DMS 273 treated with DMSO at 0.1 percent for 48 hours (cell line): ENCODE measurements around the gene GRIK1.

Experiments used
- DNase-seq: peaks from one replicate; lab custom pipeline; 2025; lab: John Stamatoyannopoulos, UW

GRIK1 gene

DNA sequence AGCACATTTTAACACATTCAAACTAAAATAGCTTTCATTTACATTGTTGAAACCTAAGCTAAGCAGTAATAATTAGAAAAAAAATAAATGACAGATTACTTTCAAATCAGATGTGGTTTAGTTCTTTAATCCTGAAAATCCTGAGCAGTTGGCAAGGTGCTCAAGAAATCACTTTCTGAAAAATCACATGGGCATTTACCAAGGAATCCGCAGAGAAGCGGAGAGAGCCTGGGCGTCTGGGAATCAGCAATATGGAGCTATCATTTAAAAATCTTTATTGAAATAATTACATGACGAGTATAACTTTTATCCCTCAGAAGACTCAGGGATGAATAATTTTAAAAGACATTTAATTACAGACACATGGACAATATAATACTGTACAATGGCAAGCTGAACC is 30.2 kb downstream of the GRIK1 start:
- DNase-seq = no peak

GRCh38 chr21:29904359-29905282 is 35.2 kb downstream of the GRIK1 start:
- DNase-seq = no peak

DNA sequence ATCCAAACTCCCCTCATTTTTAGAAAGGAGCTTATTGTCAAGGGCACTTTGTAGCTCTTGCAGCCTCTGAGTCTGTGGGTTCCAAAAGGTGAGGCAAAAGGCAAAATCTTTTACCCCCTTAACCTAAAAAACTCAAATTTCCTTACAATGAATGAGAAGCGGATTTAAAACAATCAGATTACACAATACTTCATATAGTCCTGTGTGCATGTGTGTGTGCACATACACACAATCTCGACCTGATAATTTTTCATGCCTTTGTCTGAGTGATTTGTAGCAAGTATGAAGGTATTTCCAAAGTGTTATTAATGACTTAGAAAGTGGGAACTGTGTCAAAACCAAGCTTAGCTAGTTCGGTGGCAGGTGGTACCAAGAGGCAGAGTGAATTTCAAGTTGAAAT is 42.9 kb downstream of the GRIK1 start:
- DNase-seq = no peak

DNA sequence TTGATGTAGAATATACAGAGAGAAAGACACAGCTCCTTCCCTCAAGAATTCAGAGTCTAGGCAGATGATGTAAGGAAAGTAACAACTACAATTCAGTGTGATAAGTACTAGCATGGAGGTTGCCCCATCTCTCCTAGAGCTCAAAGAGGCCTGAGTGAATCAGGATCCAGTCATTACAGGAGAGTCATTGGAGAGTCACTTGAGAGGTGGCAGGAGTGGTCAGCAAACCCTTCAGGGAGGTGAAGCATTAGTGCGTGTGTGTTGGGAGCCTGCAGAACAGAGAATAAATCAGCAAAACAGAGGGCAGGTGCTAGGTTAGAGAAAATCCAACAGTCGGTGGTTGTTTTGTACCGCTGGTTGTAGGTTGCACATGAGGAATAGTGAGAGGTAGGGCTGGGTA is 46.1 kb downstream of the GRIK1 start:
- DNase-seq = no peak

GRCh38 chr21:29892379-29892778 is 47.4 kb downstream of the GRIK1 start:
- no peak for DNase-seq

DNA sequence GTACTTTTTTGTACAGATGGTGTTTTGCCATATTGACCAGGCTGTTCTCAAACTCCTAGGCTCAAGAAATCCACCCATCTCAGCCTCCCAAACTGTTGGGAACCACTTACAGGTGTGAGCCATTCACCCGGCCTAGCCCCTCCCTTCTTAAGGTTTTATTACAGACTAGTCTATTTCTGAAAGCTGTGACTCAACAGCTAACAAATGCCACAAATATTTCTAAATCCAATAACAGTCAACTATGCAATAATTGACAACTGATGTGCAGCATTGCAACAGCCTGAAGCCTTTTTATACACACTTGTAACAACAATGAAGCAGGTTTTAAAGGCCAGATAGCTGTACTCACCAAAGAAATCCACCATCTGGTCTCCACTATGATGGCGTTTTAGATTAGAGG is 51.4 kb downstream of the GRIK1 start:
- no peak for DNase-seq

DNA sequence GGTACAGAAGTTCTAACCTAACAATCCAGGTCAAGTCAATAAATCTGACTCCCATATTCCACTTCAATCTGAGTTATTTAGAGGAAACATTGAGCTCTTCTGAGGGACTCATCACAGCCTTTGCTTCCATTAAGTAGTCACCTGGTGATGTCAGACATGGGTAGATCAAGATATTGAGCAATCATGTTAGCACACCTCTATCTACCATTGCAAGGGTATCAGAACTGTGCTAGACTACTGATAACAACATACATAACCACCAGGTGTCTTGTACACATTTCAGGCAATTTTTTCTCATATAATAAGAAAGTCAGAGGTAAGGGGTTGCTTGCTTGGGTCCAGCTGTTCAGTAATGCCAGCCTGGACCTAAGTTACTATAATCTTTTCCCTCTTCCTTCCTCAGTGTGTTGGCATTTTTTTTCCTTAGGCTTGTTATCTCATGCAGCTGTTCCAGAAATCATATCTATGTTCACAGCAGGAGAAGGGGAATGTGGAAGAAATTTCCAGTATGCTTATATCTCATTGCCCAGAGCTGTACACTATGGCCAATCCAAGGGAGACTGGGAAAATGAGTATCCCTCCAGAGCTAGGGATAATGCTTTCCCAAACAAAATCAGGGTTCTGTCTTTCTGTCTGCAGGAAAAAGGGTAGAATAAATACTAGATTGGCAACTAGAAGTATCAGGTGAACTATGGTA is 52.3 kb downstream of the GRIK1 start:
- no peak for DNase-seq

GRCh38 chr21:29885491-29885890 is 54.3 kb downstream of the GRIK1 start:
- DNase-seq = no peak

DNA sequence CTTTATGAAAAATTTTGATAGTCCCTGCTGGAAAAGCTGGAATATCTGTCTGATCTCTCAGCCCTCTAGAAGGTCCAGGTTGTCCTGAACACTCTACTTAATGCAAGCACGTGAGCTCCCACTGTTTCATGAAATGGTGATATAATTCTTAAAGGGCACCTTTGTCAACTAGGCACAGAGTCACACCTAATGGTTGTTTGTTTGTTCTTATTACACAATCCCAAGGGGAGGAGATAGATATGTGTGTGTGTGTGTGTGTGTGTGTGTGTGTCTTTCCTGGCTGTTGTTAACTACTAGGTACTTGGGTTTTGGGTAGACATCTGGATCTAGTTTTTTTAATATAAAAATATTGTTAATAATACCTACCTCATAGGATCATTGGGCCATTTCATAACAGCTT is 63.9 kb downstream of the GRIK1 start:
- no peak for DNase-seq

DNA sequence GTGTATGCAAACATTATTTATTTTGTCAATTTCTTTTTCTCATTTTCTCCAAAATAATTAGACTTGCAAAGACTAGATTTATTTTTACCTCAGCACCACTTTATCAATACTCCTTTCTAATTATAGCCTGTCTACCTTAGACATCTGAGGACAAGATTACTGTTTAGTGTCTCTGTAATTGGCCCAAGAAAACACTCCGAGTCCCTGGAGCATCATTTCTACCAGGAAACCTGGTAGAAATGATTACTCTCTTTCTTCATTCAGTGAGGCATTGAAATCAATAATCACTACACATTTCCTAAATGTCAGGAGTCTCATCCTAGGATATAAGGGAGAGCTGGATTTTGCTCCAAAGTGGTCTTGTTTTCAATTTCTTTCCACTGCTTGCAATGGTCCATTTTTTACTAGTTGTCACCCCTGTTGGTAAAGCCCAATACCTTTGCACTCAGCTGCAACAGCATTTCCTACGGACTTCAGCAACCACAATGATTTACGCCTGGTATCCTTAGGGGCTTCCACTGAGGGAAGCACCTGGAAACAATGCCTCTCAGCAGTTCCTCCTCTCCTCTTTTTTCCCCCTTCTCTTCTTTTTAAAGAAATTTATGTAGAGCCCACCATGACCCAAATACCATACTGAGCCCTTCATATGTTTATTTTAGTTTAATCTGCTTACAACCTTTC is 64.6 kb downstream of the GRIK1 start:
- DNase-seq = no peak

DNA sequence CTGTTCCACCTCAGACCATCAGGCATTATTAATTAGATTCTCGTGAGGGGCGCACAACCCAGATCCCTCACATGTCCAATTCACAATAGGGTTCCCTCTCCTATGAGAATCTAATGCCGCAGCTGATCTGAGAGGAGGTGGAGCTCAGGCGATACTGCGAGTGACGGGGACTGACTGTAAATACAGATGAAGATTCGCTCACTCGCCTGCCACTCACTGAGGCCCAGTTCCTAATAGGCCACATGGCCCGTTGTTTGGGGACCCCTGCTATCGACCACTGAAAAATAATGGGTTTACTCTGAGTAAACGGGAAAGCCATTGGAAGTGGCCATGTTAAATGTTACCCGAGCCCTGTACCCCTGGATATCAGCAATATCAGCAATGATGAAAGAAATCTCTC is 65.9 kb downstream of the GRIK1 start:
- DNase-seq = no peak

DNA sequence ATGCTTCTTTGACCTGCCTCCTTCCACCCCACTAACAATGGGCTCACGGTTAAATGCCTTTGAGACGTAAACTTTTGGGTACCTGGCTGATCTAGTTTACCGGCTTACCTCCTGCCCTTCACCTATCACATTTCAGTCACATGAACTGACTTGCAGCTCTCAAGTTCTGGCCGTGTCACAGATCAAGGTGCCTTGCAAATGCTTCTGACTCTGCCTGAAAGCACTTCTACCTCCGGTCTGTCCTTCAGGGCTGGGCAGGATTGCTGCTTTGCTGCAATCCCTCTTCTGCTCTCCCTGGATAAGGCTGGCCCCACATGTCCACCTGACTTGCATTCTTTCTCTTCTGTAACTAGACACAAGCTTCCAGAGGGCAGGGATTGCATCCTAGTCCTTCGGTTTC is 69.0 kb downstream of the GRIK1 start:
- DNase-seq = no peak

GRCh38 chr21:29867796-29868195 is 72.0 kb downstream of the GRIK1 start:
- DNase-seq = no peak

- no peak for DNase-seq
Measured at GRCh38 chr21:29860346-29860745, 79.5 kb downstream of the GRIK1 start.

GRCh38 chr21:29857150-29857549 is 82.6 kb downstream of the GRIK1 start:
- no peak for DNase-seq

DNA sequence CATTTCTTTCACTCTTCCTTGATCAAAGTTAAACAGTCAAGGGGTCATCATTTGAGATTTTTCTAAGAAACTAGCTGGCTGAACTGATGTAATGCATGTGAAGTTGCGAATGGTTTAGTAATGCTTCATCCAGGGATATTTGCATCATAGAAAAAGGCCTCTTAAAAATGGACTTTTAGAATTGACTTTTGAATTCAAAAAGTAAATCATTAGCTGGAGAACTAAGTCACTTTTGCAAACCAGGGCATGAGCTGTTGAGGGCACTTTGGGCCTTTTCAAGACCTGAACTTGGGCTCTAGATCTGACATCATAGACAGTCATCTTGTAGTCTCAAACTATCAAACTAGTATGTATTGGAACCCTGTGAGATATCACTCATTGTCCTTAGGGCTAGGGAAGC is 85.0 kb downstream of the GRIK1 start:
- DNase-seq = no peak

GRCh38 chr21:29851611-29852010 is 88.2 kb downstream of the GRIK1 start:
- DNase-seq = no peak

GRCh38 chr21:29849735-29850176 is 90.0 kb downstream of the GRIK1 start:
- peak; percentile 40 for DNase-seq

GRCh38 chr21:29843804-29844203 is 96.0 kb downstream of the GRIK1 start:
- DNase-seq = no peak

GRCh38 chr21:29834617-29835016 is 105.2 kb downstream of the GRIK1 start:
- DNase-seq = no peak

- DNase-seq = no peak
Measured at GRCh38 chr21:29832217-29832616, 107.6 kb downstream of the GRIK1 start.

DNA sequence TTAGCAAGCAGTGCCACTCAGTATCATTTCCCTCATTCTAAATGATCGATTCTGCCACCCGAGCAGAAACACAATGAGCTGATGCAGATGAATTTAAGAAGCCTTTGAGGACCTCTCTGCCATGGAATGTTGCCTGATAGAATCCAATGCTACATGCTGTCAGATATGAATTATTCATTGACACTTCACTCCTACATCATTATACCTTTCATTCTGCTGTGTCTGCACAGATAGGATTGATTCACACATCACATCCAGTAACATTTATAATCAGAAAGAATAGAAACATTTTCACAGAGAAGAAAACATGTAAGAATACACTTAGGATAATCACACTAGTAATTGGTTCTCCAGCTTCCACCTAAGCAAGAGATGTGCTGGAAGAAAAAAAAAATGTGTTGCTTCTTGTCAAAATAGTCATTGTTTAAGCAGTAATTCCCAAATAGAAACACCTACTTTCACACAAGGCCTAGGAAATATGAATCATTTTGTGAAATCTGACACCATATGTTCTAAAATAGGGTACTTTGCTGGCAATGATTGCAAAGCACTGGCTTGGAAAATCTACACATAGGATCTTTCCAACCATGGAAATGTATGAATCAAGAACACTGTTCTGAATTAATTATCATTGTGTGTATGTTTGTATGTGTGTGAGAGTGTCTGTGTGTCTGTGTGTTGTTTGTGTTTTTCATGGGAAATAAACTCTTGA is 110.1 kb downstream of the GRIK1 start:
- DNase-seq = no peak
